GM12878 (cell line): Measurements from ENCODE around the gene CLTCL1. TPM values are rescaled to one million over a fixed set of nuclear protein-coding genes. Genes with fewer than 3 reads are reported as not detected.

ENCODE experiments used
- ATAC-seq: fragments of 200-7000 bp; cut with Tn5 transposase; 3 replicates; pipeline ENCODE4 v1.9.1; 2020; ENCODE audit warnings: mild to moderate bottlenecking, moderate library complexity
- BruUV-seq: library from RNA; stranded (reverse); fragments of 400-500 nt; replicated peaks from 2 replicates; lab custom pipeline; 2021; lab: Mats Ljungman, UMichigan
- CTCF ChIA-PET: fragments of 300-600 bp; sonication (Branson Sonifier 250); formaldehyde crosslinking; extraction: SDS; loops from one replicate; lab custom pipeline; 2021; ENCODE audit warnings: inconsistent platforms; lab: Yijun Ruan, JAX
- POLR2A ChIA-PET: fragments of 350-600 bp; formaldehyde crosslinking; extraction: SDS; loops from one replicate; lab custom pipeline; 2021; ENCODE audit warnings: inconsistent platforms; lab: Charles Lee
- RAD21 ChIA-PET: fragments of 300-600 bp; sonication (Branson Sonifier 250); formaldehyde crosslinking; loops from one replicate; lab custom pipeline; 2023; ENCODE audit warnings: antibody characterized with exemption; ENCODE audit not compliant: unreplicated experiment; lab: Charles Lee
- SMC1A ChIA-PET: fragments of 300-600 bp; sonication (Branson Sonifier 250); formaldehyde crosslinking; loops from one replicate; lab custom pipeline; 2023; ENCODE audit not compliant: unreplicated experiment, uncharacterized antibody; lab: Charles Lee
- DNase-seq: peaks from one replicate; pipeline ENCODE4 v3.0.0-alpha.2; 2011; ENCODE audit warnings: low read depth, low spot score
- FAIRE-seq: peaks from 3 replicates; lab custom pipeline; 2011; peaks lifted over from hg19 to GRCh38; lab: Jason Lieb, UNC
- H2AFZ ChIP-seq: 2 replicates; pipeline ENCODE4 v1.6.0; 2011; ENCODE audit warnings: low read depth, low read length, control low read depth; ENCODE audit not compliant: control insufficient read depth
- H3K27ac ChIP-seq: 2 replicates; pipeline ENCODE4 v1.5.1; 2011; ENCODE audit warnings: control low read depth; ENCODE audit not compliant: control insufficient read depth, insufficient read depth
- H3K27me3 ChIP-seq, 2 experiments: replicated peaks in 1 of 2; 2 replicates each; pipeline versions ENCODE4 v1.6.0 to v1.6.1; 2011; ENCODE audit warnings: low read length in 1 of 2; ENCODE audit not compliant: control insufficient read depth in 2 of 2, insufficient read depth in 2 of 2
- H3K36me3 ChIP-seq, 2 experiments: 2 replicates each; pipeline ENCODE4 v1.5.1; 2011; ENCODE audit warnings: low read length in 1 of 2; ENCODE audit not compliant: control insufficient read depth in 2 of 2, insufficient read depth in 2 of 2
- H3K4me1 ChIP-seq: 2 replicates; pipeline ENCODE4 v1.6.1; 2011; ENCODE audit warnings: mild to moderate bottlenecking, low read length, moderate library complexity, mixed read lengths; ENCODE audit not compliant: control insufficient read depth, insufficient read depth
- H3K4me2 ChIP-seq: 2 replicates; pipeline ENCODE4 v1.6.0; 2011; ENCODE audit warnings: control low read depth; ENCODE audit not compliant: control insufficient read depth, insufficient read depth
- H3K4me3 ChIP-seq: fragments of 200-600 bp; sonication (generic); 2 replicates; pipeline ENCODE4 v1.5.1; 2016
- H3K79me2 ChIP-seq: 2 replicates; pipeline ENCODE4 v1.6.0; 2011; ENCODE audit warnings: low read length; ENCODE audit not compliant: control insufficient read depth, insufficient read depth
- H3K9ac ChIP-seq: 2 replicates; pipeline ENCODE4 v1.8.0; 2011; ENCODE audit warnings: low read length, control low read depth, mixed read lengths; ENCODE audit not compliant: control insufficient read depth, insufficient read depth
- H3K9me3 ChIP-seq: replicated peaks from 3 replicates; pipeline ENCODE4 v1.5.1; 2011; ENCODE audit warnings: mild to moderate bottlenecking, low read length; ENCODE audit not compliant: control insufficient read depth, insufficient read depth
- H4K20me1 ChIP-seq: 2 replicates; pipeline ENCODE4 v1.6.0; 2011; ENCODE audit not compliant: control insufficient read depth, insufficient read depth
- BACH1 ChIP-seq: fragments of 450-650 bp; IDR thresholded peaks from 2 replicates; pipeline ENCODE4 v1.6.1; 2017; ENCODE audit warnings: mild to moderate bottlenecking, borderline replicate concordance
- CBX5 ChIP-seq: sonication (generic); IDR thresholded peaks from 2 replicates; pipeline ENCODE4 v1.6.1; 2016; ENCODE audit warnings: low read depth, moderate library complexity, mild to moderate bottlenecking, inconsistent platforms
- CEBPB ChIP-seq, 2 experiments: fragments of 150-350 bp in 1 of 2; IDR thresholded peaks; 2 replicates each; pipeline ENCODE4 v1.6.1; 2012 to 2014; ENCODE audit warnings: low read depth in 2 of 2, low read length in 2 of 2, borderline replicate concordance in 1 of 2, inconsistent platforms in 1 of 2
- CREM ChIP-seq: IDR thresholded peaks from 2 replicates; pipeline ENCODE4 v1.6.1; 2014; ENCODE audit warnings: antibody characterized with exemption, low read depth
- GATAD2B ChIP-seq: fragments of 450-650 bp; conservative IDR thresholded peaks from 2 replicates; pipeline ENCODE4 v1.6.1; 2017; ENCODE audit warnings: low read depth, mild to moderate bottlenecking, moderate library complexity
- IKZF2 ChIP-seq, 2 experiments: fragments of 450-650 bp; IDR thresholded peaks; 2 replicates each; pipeline ENCODE4 v1.6.1; 2017; ENCODE audit warnings: mild to moderate bottlenecking in 2 of 2, moderate library complexity in 2 of 2
- IRF4 ChIP-seq: IDR thresholded peaks from 2 replicates; pipeline ENCODE4 v1.6.1; 2011; ENCODE audit warnings: low read depth, low read length
- JUNB ChIP-seq: IDR thresholded peaks from 2 replicates; pipeline ENCODE4 v1.6.1; 2016; ENCODE audit warnings: antibody characterized with exemption, mild to moderate bottlenecking
- JUND ChIP-seq: IDR thresholded peaks from 2 replicates; pipeline ENCODE4 v1.6.1; 2012; ENCODE audit warnings: low read depth, mild to moderate bottlenecking, low read length, improper control_type of control experiment, moderate library complexity
- MAX ChIP-seq: IDR thresholded peaks from 2 replicates; pipeline ENCODE4 v1.6.1; 2012; ENCODE audit warnings: low read depth, low read length, improper control_type of control experiment
- NRF1 ChIP-seq: conservative IDR thresholded peaks from 2 replicates; pipeline ENCODE4 v1.6.1; 2011; ENCODE audit warnings: mild to moderate bottlenecking, low read depth, low read length, improper control_type of control experiment
- SREBF2 ChIP-seq: IDR thresholded peaks from 2 replicates; pipeline ENCODE4 v1.6.1; 2012; ENCODE audit warnings: mild to moderate bottlenecking, low read length
- SUZ12 ChIP-seq: fragments of 200-600 bp; sonication (generic); IDR thresholded peaks from one replicate; pipeline ENCODE4 v1.6.1; 2018; ENCODE audit warnings: antibody characterized with exemption, mild to moderate bottlenecking; ENCODE audit not compliant: unreplicated experiment
- TBL1XR1 ChIP-seq: IDR thresholded peaks from 2 replicates; pipeline ENCODE4 v1.6.1; 2012; ENCODE audit warnings: low read depth, low read length, improper control_type of control experiment
- TCF12 ChIP-seq: IDR thresholded peaks from 2 replicates; pipeline ENCODE4 v1.6.1; 2011; ENCODE audit warnings: low read depth, mild to moderate bottlenecking, low read length
- YY1 ChIP-seq: IDR thresholded peaks from 2 replicates; pipeline ENCODE4 v1.6.1; 2011; ENCODE audit warnings: low read depth, mild to moderate bottlenecking, low read length
- ZBTB33 ChIP-seq: fragments of 450-650 bp; IDR thresholded peaks from 2 replicates; pipeline ENCODE4 v1.6.1; 2017; ENCODE audit warnings: mild to moderate bottlenecking
- ZNF207 ChIP-seq: fragments of 450-650 bp; IDR thresholded peaks from 2 replicates; pipeline ENCODE4 v1.6.1; 2014; ENCODE audit warnings: antibody characterized with exemption, mild to moderate bottlenecking, borderline replicate concordance
- WGBS: methylation state at CpG from one replicate; pipeline ENCODE4 v1.1.6; 2016; ENCODE audit warnings: low lambda C conversion rate; ENCODE audit not compliant: insufficient replicate concordance, insufficient coverage; ENCODE audit errors: missing lambda C conversion rate; 5-methylcytosine and 5-hydroxymethylcytosine counted together
- in situ Hi-C: fragments of 300-500 bp; cut with MboI; formaldehyde crosslinking; loops from 9 replicates; pipeline ENCODE4 v1.14.3; 2018; ENCODE audit warnings: mixed read lengths
- intact Hi-C: fragments of 100-400 bp; cut with micrococcal nuclease; formaldehyde crosslinking; loops from one replicate; pipeline ENCODE4 v1.14.2; 2022; ENCODE audit not compliant: unreplicated experiment
- polyA plus RNA-seq, 11 experiments: library from polyadenylated mRNA; depleted of rRNA in 4 of 11; unstranded in 6 of 11; stranded (reverse) in 5 of 11; fragments of >200 nt; fragmentation: Nextera tagmentation in 4 of 11; fragmentation: Illumina TruSeq in 1 of 11; extraction: Ambion mirVana in 4 of 11; extraction: Trizol in 1 of 11; gene quantifications; 1 replicate in 1 of 11; 2 replicates in 10 of 11; pipeline versions ENCODE4 v1.2.1 to v1.2.3, GENCODE V29; 2011 to 2016; ENCODE audit warnings: inconsistent platforms in 2 of 11, missing spikeins in 2 of 11, low read depth in 1 of 11
- total RNA-seq, 4 experiments: library from RNA; depleted of rRNA in 3 of 4; stranded (reverse); fragments of >200 nt in 3 of 4; fragmentation: Illumina TruSeq in 1 of 4; extraction: Trizol in 1 of 4; gene quantifications; 2 replicates each; pipeline versions ENCODE4 v1.2.1 to v1.2.3, GENCODE V29; 2013 to 2021

Gene CLTCL1
- total and polyA plus RNA-seq, 10 of the 15 experiments (the other 5 are each of a cell fraction or from before 2014, with no cell fraction given): under 0.01 to 0.35 (median 0.12) TPM; not detected in 2

DNA sequence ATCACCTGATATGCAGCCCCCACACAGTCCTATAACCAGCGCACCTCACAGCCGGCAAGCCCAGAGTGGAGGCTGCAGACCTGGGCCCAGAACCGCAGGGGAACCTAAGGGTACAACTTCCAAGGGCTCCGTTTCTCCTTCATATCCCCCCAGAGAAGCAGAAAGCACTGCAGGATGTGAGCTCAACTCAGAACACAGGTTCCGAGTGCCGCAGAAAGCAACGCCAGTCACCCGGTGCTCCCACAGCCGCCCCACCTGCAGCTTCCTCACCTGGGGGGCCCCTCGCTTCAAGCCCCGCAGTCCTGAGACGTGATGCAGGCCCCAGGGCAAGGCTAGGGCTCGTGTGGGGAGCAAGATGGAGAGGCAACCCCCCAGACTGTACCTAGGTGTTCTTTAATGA lies 158.0 kb downstream of the CLTCL1 start (continued):
- TF ChIP-seq ZBTB33 (no peak), CEBPB (IDR thresholded peaks at IDR 0.05; ENCODE audit: borderline replicate concordance in 1 of 2, low read depth in 2 of 2, low read length in 2 of 2) (no peak), IKZF2 (IDR thresholded peaks at IDR 0.05) (no peak), SREBF2 (no peak), TBL1XR1 (no peak), SUZ12 (no peak)

DNA sequence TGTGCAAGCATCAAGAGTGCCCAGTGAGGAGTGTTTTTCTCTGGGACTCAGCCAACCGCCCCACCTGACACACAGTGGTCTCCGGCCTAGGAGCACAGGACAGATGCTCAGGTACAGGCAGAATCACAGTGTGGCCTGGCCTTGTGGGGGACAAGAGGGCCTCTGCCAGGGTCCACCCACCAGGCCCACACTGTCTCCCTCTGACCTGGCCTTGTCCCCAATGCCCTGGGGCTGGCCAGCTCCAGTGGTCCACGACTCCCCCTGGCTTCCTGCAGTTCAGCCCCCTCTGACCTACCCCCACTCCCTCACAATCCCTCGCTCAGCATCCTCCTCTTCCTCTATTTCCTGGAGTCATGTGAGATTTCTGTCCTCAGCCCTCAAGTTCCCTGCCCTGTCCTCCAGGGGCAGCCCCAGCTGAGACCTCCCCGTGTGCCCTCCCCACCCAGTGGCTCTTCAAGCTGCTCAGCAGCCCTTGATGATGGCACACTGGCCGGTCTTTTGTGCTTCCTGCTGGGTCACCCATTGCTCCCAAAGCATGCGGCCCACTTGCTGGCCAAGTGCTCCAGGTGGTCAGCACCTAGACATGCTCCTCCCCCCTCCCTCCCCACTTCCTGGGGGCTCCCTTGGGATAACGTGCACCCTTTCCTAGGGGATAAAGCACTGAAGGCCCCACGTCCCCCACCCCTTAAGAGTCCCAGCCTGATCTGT lies 158.7 kb downstream of the CLTCL1 start:
- no peaks in the 10 kb centered on the region for H3K9me3 ChIP-seq
- no peak overlapping the region for H3K4me3 ChIP-seq
- no peak for DNase-seq
- CTCF ChIA-PET: interaction anchor here (1.0 to 2.3 kb wide), 2 partner anchors 12 to 47 kb away, joined by 3 to 6 read pairs; partner anchors contain the start of gene ESS2
- SMC1A ChIA-PET: no interaction called here
- intact Hi-C loops: no loop called here
- H3K27ac ChIP-seq: no peak overlapping the region
- no peak overlapping the region for H3K9ac ChIP-seq
- no peak for FAIRE-seq
- no peaks in the 10 kb centered on the region for H4K20me1 ChIP-seq
- POLR2A ChIA-PET: interaction anchor here (0.7 kb wide), 1 partner anchor 8 kb away, joined by 3 read pairs; no protein-coding TSS in a partner anchor
- H3K36me3 ChIP-seq: peaks cover 5 to 8% of the 10 kb centered on the region in 2 experiments
- no peaks in the 10 kb centered on the region for H3K79me2 ChIP-seq
- no peaks in the 10 kb centered on the region for H3K27me3 ChIP-seq
- BruUV-seq: no TSS peak
- no peak for ATAC-seq
- in situ Hi-C loops: no loop called here
- RAD21 ChIA-PET: interaction anchor here (0.6 kb wide), 1 partner anchor 1856 kb away, joined by 3 read pairs; no protein-coding TSS in a partner anchor
- 84% methylated on average over 9 of the region's 9 CpGs for WGBS
- H2AFZ ChIP-seq: no peak overlapping the region
- TF ChIP-seq YY1: no peak
- TF ChIP-seq CBX5: no peak
- no peak for TF ChIP-seq JUNB
- no peak for TF ChIP-seq IRF4
- no peak for TF ChIP-seq MAX
- TF ChIP-seq NRF1: no peak
- TF ChIP-seq CREM: no peak
- no peak for TF ChIP-seq TCF12
- no peak for TF ChIP-seq JUND
- no peak for TF ChIP-seq ZNF207
- TF ChIP-seq GATAD2B: no peak
- TF ChIP-seq BACH1: no peak
- H3K4me2 ChIP-seq: no peak overlapping the region
- H3K4me1 ChIP-seq: no peaks in the 10 kb centered on the region
